H1 (cell line): Measurements from ENCODE around the gene SRRM5. TPM values are rescaled to one million over a fixed set of nuclear protein-coding genes. Genes with fewer than 3 reads are reported as not detected.

Experiments
- CHD7 ChIP-seq: fragments of 300-600 bp; sonication (generic); IDR thresholded peaks from 2 replicates; pipeline ENCODE4 v1.7.1; 2012; ENCODE audit warnings: low read length, moderate library complexity, mild to moderate bottlenecking, inconsistent platforms; ENCODE audit not compliant: insufficient replicate concordance
- KDM4A ChIP-seq: IDR thresholded peaks from one replicate; pipeline ENCODE4 v1.7.1; 2012; ENCODE audit warnings: low read depth, mild to moderate bottlenecking, moderate library complexity, low read length, inconsistent platforms; ENCODE audit not compliant: severe bottlenecking
- NRF1 ChIP-seq: IDR thresholded peaks from 2 replicates; pipeline ENCODE4 v1.6.1; 2011; ENCODE audit warnings: mild to moderate bottlenecking, low read depth, low read length, improper control_type of control experiment
- POLR2AphosphoS5 ChIP-seq: IDR thresholded peaks from 2 replicates; pipeline ENCODE4 v1.6.1; 2011; ENCODE audit warnings: low read depth, low read length
- polyA plus RNA-seq, 7 experiments: library from polyadenylated mRNA; depleted of rRNA in 3 of 7; stranded (reverse) in 5 of 7; unstranded in 2 of 7; fragments of >200 nt in 5 of 7; fragments of 200-250 nt in 2 of 7; gene quantifications; 1 replicate in 5 of 7; 2 replicates in 1 of 7; 4 replicates in 1 of 7; pipeline versions ENCODE4 v1.2.1 to v1.2.3, GENCODE V29; 2011 to 2013; ENCODE audit warnings: missing spikeins in 2 of 7, mixed read lengths in 2 of 7
- total RNA-seq: library from RNA; stranded (reverse); fragmentation: NEBNext Ultra II Directional; extraction: Animal tissue kit (Norgen Biotek cat#: 25700); gene quantifications from 2 replicates; pipeline ENCODE4 v1.2.1, GENCODE V29; 2021

SRRM5 gene
- total and polyA plus RNA-seq, 2 of the 8 experiments (the other 6 are each of a cell fraction or from before 2014, with no cell fraction given) = 0.06 to 0.11 TPM

- TF ChIP-seq NRF1 (no peak), KDM4A (no peak), POLR2AphosphoS5 (no peak), CHD7 (no peak)
Measured at GRCh38 chr19:43638995-43639518, 27.2 kb downstream of the SRRM5 start (continued).
